Fibroblast of skin of abdomen (primary cell): Measurements from ENCODE around the gene ADCYAP1R1.

Experiments
- DNase-seq: peaks from one replicate; pipeline ENCODE4 v3.0.0-alpha.2; 2013

ADCYAP1R1 gene

GRCh38 chr7:31043051-31043471 is 9.0 kb upstream of the ADCYAP1R1 start:
- DNase-seq: no peak

DNA sequence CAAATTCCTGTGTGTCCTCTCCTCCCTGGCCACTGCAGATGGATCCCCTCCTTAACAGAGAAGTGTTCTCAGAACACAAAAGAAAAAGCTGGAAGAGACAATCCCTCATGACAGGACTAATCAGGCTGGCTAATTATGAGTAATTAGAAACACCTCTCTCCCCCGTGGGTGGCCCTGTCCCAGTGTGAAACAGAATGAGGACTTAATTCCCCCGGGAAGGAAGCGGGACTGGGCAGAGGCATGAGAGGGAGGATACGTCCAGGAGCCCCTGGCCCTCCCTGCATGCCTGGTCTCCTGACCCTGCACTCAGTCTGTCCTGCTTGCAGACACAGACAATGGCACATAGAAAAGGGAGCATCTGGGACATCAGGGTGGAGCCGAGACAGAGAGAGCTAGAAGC is 7.6 kb upstream of the ADCYAP1R1 start:
- DNase-seq: no peak

DNA sequence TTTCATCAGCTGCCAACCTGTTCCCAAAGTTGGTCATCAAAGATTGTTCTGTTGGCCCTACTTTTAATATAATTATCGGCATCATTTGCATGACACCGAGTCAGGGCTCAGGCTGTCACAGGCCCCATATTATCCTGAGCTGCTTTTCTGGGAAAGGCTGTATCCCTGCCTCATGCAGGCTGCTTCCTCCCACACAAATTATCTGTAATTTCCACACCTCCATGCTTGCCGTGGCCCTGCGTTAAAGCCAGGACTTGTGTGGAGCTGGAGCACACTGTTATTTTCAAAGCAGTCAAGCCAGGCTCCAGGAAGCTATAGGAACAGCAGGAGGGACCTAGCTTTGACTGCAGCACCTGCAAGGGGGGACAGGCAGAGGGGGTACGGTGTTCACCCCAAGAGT is 5.4 kb upstream of the ADCYAP1R1 start:
- DNase-seq: no peak

- no peak for DNase-seq
Measured at GRCh38 chr7:31047313-31048146, 4.6 kb upstream of the ADCYAP1R1 start.

DNA sequence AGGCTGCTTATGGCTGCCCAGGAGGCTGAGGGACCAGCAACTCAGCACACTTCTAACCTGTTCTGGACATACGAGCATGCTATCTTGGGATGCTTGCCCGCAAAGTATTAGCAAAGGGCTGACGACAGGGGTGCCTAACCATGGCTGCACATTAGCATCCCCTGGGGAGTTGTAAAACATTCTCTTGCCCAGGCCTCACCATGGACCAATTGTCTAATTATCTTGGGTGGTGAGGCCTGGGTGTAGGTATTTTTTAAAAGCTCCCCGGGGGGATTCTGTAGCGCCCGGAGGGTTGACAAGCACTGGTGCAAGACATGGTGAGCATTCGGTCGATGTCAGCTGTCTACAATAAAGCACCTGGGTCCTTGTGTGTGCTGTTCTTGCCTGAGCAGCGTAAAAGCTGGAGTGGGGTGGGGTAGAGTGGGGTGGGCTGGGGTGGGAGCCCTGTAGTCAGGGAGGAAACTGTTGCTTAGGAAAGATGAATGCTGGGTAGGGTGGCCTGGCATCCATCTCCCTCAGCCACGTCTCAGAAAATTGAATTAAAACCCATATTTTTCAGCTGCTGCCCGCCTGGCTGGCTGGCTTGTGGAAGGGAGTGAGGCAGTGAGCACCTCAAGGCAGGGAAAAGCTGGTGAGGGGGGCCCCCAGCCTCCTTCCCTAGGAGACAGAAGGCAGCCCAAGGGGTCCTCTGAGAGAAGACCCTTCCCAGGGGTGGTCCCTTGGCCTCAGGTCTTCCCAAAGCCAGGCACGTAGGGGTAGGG is 2.9 kb upstream of the ADCYAP1R1 start:
- no peak for DNase-seq

DNA sequence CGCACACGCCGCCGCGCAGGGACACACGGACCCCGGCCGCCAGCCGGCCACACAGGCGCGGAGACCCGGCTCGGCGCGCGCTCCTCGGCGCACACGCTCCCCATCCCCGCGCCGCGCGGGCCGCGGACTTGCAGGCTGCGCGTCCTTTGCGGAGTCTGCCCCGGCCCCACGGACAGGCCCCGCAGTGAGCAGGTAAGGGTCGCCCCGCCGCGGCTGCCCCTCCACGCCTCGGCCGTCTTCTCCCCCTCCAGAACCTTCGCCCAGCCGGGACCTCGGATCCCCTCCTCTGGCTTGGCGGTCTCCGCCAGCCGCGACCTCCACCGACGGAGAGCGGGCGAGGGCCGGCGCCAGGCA is 356 bp downstream of the ADCYAP1R1 start:
- DNase-seq: no peak

GRCh38 chr7:31052841-31053601 is 913 bp downstream of the ADCYAP1R1 start:
- no peak for DNase-seq

DNA sequence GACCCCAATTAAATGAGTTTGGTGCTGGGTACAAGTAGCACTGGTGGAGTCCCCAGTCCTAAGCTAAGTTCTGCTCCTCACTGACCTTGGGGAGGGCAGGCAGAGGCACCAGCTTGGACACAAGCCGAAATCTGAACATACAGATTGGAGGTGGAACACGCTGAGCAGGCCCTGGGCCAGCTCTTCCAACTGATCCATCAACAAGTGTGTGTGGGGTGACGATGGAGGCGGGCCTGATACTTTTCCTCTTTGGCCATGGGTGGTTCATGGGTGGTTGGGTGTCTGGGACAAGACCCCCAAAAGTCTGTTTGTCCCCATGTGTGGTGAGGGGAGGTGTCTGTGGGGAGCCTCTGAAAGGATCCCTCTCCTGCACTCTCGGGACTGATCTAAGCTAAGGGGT is 1.9 kb downstream of the ADCYAP1R1 start:
- DNase-seq: no peak

DNA sequence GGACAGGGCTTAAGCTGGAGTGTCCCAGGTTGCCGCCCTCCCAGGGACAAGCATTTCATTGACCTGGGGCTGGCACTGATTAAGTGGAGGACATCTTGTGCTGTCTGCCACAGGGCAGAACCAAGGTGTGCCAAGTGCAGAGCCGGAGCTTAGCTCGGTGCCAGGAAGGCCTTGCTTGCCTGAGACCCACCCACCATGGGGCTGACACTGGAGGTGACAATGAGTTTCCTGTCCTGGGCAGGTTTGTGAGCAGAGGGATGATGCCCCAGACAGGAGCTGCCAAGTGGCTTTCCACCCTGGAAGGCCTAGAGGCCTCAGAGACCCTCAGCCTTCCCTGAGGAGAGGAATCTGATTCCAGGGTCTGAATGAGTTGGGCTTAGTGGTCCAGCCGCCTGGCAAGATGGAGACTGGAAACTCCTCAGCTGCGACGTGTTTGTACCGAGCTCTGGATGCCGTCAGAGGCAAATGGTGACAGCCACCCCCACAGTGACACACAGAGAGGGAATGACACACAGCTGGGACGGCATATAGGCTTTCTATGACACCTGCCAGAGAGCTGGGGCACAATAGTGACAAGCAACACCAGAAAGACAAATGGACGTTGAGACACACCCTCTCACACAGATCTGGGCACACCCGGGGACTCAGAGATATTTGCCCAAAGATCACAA is 2.6 kb downstream of the ADCYAP1R1 start:
- DNase-seq: no peak

GRCh38 chr7:31055471-31055870 is 3.4 kb downstream of the ADCYAP1R1 start:
- no peak for DNase-seq

- no peak for DNase-seq
Measured at GRCh38 chr7:31056775-31057346, 4.8 kb downstream of the ADCYAP1R1 start.

- peak; percentile 54 for DNase-seq
Measured at GRCh38 chr7:31058122-31058521, 6.0 kb downstream of the ADCYAP1R1 start.

- DNase-seq: no peak
Measured at GRCh38 chr7:31058688-31059087, 6.6 kb downstream of the ADCYAP1R1 start.

DNA sequence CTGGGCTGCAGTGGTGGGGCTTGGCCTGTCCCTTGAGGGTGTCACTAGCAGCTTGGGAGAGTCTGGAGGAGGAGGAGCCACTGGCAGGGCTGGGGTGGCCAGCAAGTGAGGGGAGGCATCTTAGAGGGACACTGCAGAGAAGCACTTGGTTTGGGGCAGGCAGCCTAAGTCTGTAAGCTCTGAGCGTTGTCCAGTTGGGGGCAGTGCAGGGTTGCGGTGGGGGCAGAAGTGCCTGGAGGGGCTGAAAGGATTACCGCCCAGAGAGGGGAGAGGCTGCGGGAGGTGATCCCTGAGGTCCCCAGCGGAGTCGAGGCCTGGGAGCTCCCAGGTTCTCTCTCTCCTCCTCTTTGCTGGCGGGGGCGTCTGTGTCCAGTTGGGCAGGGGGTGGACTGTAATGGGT is 7.4 kb downstream of the ADCYAP1R1 start:
- no peak for DNase-seq

GRCh38 chr7:31061185-31061584 is 9.1 kb downstream of the ADCYAP1R1 start:
- DNase-seq: no peak

GRCh38 chr7:31062746-31063435 is 10.8 kb downstream of the ADCYAP1R1 start:
- DNase-seq: no peak

DNA sequence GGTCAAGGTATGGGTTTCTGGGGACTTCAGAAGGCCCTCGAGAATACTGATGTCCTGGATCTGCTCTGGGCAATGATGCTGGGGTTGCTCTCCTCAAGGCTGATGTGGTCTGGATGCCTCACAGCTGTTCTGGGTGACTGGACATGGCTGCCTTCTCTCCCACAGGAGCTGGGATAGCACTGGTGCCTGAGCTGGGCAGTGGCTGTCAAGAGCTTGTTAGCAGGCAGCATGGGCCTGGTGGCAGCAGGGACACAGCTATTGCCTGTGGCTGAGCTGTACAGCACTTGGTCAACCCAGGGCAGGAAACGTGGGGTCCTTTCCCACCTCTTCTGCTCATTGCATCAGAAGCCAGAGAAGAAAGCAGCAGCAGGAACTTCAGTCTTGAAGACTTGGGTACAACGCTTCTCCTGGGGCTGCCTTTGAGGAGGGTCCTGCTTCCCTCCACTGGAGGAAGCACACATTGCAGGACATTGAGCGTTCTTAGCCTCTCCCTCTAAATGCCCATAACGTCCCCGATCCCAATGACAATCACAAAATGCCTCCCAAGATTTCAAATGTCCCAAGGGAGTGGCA is 13.0 kb downstream of the ADCYAP1R1 start:
- DNase-seq: no peak

- no peak for DNase-seq
Measured at GRCh38 chr7:31065840-31066239, 13.7 kb downstream of the ADCYAP1R1 start.

DNA sequence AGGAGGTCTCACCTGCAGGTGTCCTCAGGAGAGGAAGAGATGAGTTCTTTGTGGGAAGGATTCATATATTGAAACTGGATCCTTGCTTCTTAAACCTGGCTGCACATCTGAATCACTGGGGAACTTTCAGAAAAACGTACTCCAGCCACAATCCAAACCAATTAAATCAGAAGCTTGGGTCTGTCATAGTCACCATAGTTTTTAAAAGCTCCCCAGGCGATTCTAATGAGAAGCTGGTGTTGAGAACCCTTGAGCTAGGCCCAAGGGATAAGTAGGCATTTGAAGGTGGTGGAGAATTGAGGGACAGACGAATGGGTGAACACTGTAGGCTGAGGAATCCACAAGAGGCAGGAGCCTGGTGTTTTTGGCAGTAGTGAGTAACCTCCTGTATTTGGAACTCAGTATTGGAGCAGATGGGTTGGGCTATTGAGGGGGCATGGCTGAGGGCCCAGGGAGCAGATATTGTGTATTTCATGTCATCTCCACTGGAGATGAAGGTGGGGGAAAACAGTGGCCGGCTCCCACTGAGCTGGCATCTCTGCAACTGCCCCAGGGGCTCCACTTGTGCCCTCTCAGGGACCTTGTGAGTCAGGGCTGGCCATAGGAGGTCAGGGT is 14.5 kb downstream of the ADCYAP1R1 start:
- no peak for DNase-seq

- no peak for DNase-seq
Measured at GRCh38 chr7:31067491-31067890, 15.4 kb downstream of the ADCYAP1R1 start.
